HL-60 (cell line): ENCODE measurements around the gene EPHB2.
"Not testable (repeated sequence)": the region's sequence is repeated elsewhere in the genome, so short reads cannot be mapped to it uniquely, and the experiment has no call there.

ENCODE experiments used
- POLR2AphosphoS5 ChIP-seq: IDR thresholded peaks from 2 replicates; pipeline ENCODE4 v1.6.1; 2012; ENCODE audit warnings: low read depth
- TF ChIP-seq, protein P1 (sequence below): IDR thresholded peaks from one replicate; pipeline ENCODE4 v1.5.1; 2011; ENCODE audit warnings: low read length, control low read depth, inconsistent platforms; ENCODE audit not compliant: insufficient read depth

DNA sequence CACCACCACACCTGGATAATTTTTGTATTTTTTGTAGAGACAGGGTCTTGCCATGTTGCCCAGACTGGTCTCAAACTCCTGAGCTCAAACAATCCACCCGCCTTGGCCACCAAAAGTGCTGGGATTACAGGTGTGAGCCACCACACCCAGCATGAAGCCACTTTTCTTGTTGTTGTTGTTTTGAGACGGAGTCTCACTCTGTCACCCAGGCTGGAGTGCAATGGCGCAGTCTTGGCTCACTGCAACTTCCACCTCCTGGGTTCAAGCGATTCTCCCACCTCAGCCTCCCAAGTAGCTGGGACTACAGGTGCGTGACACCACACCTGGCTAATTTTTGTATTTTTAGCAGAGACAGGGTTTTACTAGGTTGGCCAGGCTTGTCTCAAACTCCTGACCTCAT lies 234.5 kb downstream of the EPHB2 start:
- not testable (repeated sequence) for TF ChIP-seq POLR2AphosphoS5
- TF ChIP-seq, protein P1, sequence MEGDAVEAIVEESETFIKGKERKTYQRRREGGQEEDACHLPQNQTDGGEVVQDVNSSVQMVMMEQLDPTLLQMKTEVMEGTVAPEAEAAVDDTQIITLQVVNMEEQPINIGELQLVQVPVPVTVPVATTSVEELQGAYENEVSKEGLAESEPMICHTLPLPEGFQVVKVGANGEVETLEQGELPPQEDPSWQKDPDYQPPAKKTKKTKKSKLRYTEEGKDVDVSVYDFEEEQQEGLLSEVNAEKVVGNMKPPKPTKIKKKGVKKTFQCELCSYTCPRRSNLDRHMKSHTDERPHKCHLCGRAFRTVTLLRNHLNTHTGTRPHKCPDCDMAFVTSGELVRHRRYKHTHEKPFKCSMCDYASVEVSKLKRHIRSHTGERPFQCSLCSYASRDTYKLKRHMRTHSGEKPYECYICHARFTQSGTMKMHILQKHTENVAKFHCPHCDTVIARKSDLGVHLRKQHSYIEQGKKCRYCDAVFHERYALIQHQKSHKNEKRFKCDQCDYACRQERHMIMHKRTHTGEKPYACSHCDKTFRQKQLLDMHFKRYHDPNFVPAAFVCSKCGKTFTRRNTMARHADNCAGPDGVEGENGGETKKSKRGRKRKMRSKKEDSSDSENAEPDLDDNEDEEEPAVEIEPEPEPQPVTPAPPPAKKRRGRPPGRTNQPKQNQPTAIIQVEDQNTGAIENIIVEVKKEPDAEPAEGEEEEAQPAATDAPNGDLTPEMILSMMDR: not testable (repeated sequence)
